Neuronal stem cell (in vitro differentiated cells): Measurements from ENCODE around the gene SGTA.
"Not testable (repeated sequence)": the region's sequence is repeated elsewhere in the genome, so short reads cannot be mapped to it uniquely, and the experiment has no call there.

ENCODE experiments used
- DNase-seq: peaks from one replicate; pipeline ENCODE4 v3.0.0-alpha.2; 2013; ENCODE audit warnings: low spot score
- H2AFZ ChIP-seq: one replicate; pipeline ENCODE4 v1.6.1; 2013; ENCODE audit warnings: mild to moderate bottlenecking, low read length, inconsistent platforms
- H2AK5ac ChIP-seq: 2 replicates; pipeline ENCODE4 v1.6.1; 2013; ENCODE audit warnings: low read depth, mild to moderate bottlenecking, inconsistent platforms, low read length, moderate library complexity, mixed read lengths
- H2BK120ac ChIP-seq: 2 replicates; pipeline ENCODE4 v1.6.1; 2013; ENCODE audit warnings: low read depth, mild to moderate bottlenecking, inconsistent platforms, low read length, moderate library complexity, mixed read lengths
- H2BK12ac ChIP-seq: one replicate; pipeline ENCODE4 v1.6.1; 2013; ENCODE audit warnings: low read length, inconsistent platforms
- H2BK15ac ChIP-seq: 2 replicates; pipeline ENCODE4 v1.6.1; 2013; ENCODE audit warnings: mild to moderate bottlenecking, low read length, inconsistent platforms, mixed read lengths
- H2BK5ac ChIP-seq: one replicate; pipeline ENCODE4 v1.6.1; 2013; ENCODE audit warnings: inconsistent platforms, mild to moderate bottlenecking, low read length, moderate library complexity
- H3K14ac ChIP-seq: one replicate; pipeline ENCODE4 v1.6.1; 2013; ENCODE audit warnings: low read length, inconsistent platforms
- H3K18ac ChIP-seq: 2 replicates; pipeline ENCODE4 v1.6.1; 2013; ENCODE audit warnings: low read length, inconsistent platforms
- H3K23ac ChIP-seq: 2 replicates; pipeline ENCODE4 v1.6.1; 2013; ENCODE audit warnings: low read depth, mild to moderate bottlenecking, mixed read lengths, low read length, inconsistent platforms; ENCODE audit not compliant: poor library complexity
- H3K27ac ChIP-seq: replicated peaks from 3 replicates; pipeline ENCODE4 v1.5.1; 2013; ENCODE audit warnings: low read length, inconsistent platforms
- H3K27me3 ChIP-seq, 3 experiments: 2 replicates each; pipeline ENCODE4 v1.6.1; 2013; ENCODE audit warnings: low read length in 3 of 3, mild to moderate bottlenecking in 2 of 3, inconsistent platforms in 1 of 3, low read depth in 1 of 3, mixed read lengths in 1 of 3, moderate library complexity in 1 of 3; ENCODE audit not compliant: control insufficient read depth in 3 of 3, insufficient read depth in 3 of 3
- H3K36me3 ChIP-seq, 2 donors: replicated peaks in 1 of 2; 2 replicates each; pipeline ENCODE4 v1.6.1; 2013; ENCODE audit warnings: low read length in 2 of 2; ENCODE audit not compliant: control insufficient read depth in 2 of 2, insufficient read depth in 2 of 2
- H3K4ac ChIP-seq: 2 replicates; pipeline ENCODE4 v1.6.1; 2013; ENCODE audit warnings: inconsistent platforms, mild to moderate bottlenecking, low read length, moderate library complexity
- H3K4me1 ChIP-seq, 2 donors: 1 replicate in 1 of 2; 2 replicates in 1 of 2; pipeline ENCODE4 v1.6.1; 2013; ENCODE audit warnings: low read length in 2 of 2, low read depth in 1 of 2; ENCODE audit not compliant: control insufficient read depth in 2 of 2, insufficient read depth in 1 of 2
- H3K4me2 ChIP-seq: one replicate; pipeline ENCODE4 v1.6.1; 2013; ENCODE audit warnings: mild to moderate bottlenecking, low read length, inconsistent platforms; ENCODE audit not compliant: insufficient read depth, poor library complexity, severe bottlenecking
- H3K4me3 ChIP-seq, 2 donors: 2 replicates each; pipeline ENCODE4 v1.5.1; 2013; ENCODE audit warnings: low read length in 2 of 2, mild to moderate bottlenecking in 2 of 2, inconsistent platforms in 1 of 2, moderate library complexity in 1 of 2
- H3K79me1 ChIP-seq: one replicate; pipeline ENCODE4 v1.6.1; 2013; ENCODE audit warnings: low read depth, mild to moderate bottlenecking, inconsistent platforms, low read length, moderate library complexity
- H3K9ac ChIP-seq: one replicate; pipeline ENCODE4 v1.6.1; 2013; ENCODE audit warnings: mild to moderate bottlenecking, low read depth, low read length, inconsistent platforms; ENCODE audit not compliant: poor library complexity
- H3K9me3 ChIP-seq, 2 donors: replicated peaks in 1 of 2; 2 replicates each; pipeline versions ENCODE3 to v1.6.1; 2013; ENCODE audit warnings: low read length in 2 of 2, mild to moderate bottlenecking in 2 of 2, inconsistent platforms in 1 of 2, low read depth in 1 of 2, mixed read lengths in 1 of 2, moderate library complexity in 1 of 2; ENCODE audit not compliant: control insufficient read depth in 2 of 2, insufficient read depth in 1 of 2
- H4K8ac ChIP-seq: one replicate; pipeline ENCODE4 v1.6.1; 2013; ENCODE audit warnings: low read depth, mild to moderate bottlenecking, inconsistent platforms, low read length, moderate library complexity
- H4K91ac ChIP-seq: one replicate; pipeline ENCODE4 v1.6.1; 2013; ENCODE audit warnings: low read length, low read depth, mild to moderate bottlenecking, inconsistent platforms; ENCODE audit not compliant: poor library complexity
- WGBS, 2 donors: extraction: QIAGEN DNeasy Blood & Tissue Kit; methylation state at CpG; one replicate each; pipeline ENCODE4 v1.1.7; 2013; ENCODE audit warnings: missing lambda C conversion rate in 2 of 2, mixed read lengths in 1 of 2; ENCODE audit not compliant: insufficient read length in 2 of 2, insufficient replicate concordance in 1 of 2; ENCODE audit errors: extremely low coverage in 2 of 2; 5-methylcytosine and 5-hydroxymethylcytosine counted together

Gene SGTA

DNA sequence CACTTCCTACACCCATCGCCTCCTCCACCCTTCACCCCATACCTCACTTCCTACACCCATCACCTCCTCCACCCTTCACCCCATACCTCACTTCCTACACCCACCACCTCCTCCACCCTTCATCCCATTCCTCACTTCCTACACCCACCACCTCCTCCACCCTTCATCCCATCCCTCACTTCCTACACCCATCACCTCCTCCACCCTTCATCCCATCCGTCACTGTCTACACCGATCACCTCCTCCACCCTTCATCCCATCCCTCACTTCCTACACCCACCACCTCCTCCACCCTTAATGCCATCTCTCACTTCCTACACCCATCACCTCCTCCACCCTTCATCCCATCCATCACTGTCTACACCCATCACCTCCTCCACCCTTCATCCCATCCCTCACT is 69.9 kb downstream of the SGTA start:
- not testable (repeated sequence) for H2BK120ac ChIP-seq, H3K4me2 ChIP-seq, H3K9ac ChIP-seq, H3K9me3 ChIP-seq, H3K27me3 ChIP-seq, H3K79me1 ChIP-seq, H3K4ac ChIP-seq, H3K14ac ChIP-seq, H2AFZ ChIP-seq, H3K4me1 ChIP-seq, H3K23ac ChIP-seq, H2BK15ac ChIP-seq, H2BK5ac ChIP-seq, H3K36me3 ChIP-seq, H4K8ac ChIP-seq, DNase-seq, H4K91ac ChIP-seq, H3K27ac ChIP-seq, H3K18ac ChIP-seq, H2BK12ac ChIP-seq, H2AK5ac ChIP-seq
- H3K4me3 ChIP-seq, result peak overlapping the region in 1 of 2 donors; percentile 12
- WGBS, 2 donors, result 100% methylated on average over 2 to 3 of the region's 3 CpGs

DNA sequence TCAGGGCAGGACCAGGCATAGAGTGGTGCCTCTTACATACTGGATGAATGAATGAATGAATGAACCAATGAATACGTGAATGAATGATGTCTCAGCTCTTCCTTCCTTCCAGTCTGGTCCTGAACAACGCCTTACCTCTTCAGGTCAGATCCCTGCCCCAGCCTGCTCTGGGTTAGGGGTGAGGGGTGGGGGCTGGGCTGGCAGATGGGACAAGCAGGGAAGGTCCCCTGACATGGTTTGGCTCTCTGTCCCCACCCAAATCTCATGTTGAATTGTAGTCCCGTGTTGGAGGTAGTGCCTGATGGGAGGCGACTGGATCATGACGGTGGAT is 71.2 kb downstream of the SGTA start:
- H3K23ac ChIP-seq, result no peak overlapping the region
- H3K18ac ChIP-seq, result no peak overlapping the region
- no peak overlapping the region for H4K8ac ChIP-seq
- H2BK5ac ChIP-seq, result no peak overlapping the region
- H3K9me3 ChIP-seq, result peaks cover 9 to 10% of the 10 kb centered on the region in 2 donors
- WGBS, 2 donors, result no CpG with 5 or more reads among the region's 5 CpGs
- no peak overlapping the region for H2BK12ac ChIP-seq
- peak overlapping the region; percentile 11 for H3K4me2 ChIP-seq
- H3K4ac ChIP-seq, result no peak overlapping the region
- peak overlapping the region; percentile 4 for H3K9ac ChIP-seq
- H2AK5ac ChIP-seq, result no peak overlapping the region
- no peak overlapping the region for H2BK120ac ChIP-seq
- no peak overlapping the region for H2AFZ ChIP-seq
- no peaks in the 10 kb centered on the region for H3K4me1 ChIP-seq
- DNase-seq, result no peak
- H3K27me3 ChIP-seq, result peaks cover 0 to 2% (median 0%) of the 10 kb centered on the region in 3 experiments
- no peak overlapping the region for H4K91ac ChIP-seq
- no peaks in the 10 kb centered on the region for H3K79me1 ChIP-seq
- no peak overlapping the region for H3K4me3 ChIP-seq
- H2BK15ac ChIP-seq, result no peak overlapping the region
- H3K27ac ChIP-seq, result no peak overlapping the region
- H3K14ac ChIP-seq, result no peak overlapping the region
- H3K36me3 ChIP-seq, result peaks cover 0 to 5% of the 10 kb centered on the region in 2 donors

DNA sequence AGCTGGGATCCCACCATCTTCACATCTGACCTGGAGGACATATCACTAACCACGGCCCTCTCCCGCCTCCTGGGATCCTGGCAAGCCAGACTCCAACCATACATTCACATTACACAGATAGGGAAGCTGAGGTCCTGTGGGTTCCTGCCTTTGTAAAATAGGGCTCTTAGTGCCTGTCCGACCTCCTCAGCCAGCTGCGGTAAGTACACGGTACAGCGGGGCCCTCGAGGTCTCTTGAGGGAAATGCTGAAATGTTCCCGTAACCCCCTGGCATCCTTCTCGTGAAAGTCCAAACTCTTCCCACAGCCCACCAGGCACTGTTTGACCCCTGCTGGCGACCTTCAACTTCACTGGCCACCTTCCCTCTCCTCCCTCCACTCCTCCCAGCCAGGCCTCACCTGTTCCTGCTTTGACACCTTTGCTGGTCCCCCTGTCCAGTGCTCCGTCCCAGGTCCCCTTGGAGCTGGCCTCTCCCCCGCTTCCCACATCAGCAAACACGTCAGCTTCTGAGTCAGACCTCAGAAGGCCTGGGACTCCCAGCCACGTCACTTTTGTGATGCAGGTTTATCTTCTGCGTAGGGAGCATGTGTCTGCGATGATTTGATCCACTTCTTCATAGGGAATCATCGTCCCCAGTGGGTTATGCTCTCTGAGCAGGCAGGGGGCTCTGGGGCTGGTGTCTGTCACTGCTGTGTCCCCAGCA is 71.8 kb downstream of the SGTA start:
- peaks cover 0 to 5% of the 10 kb centered on the region in 2 donors for H3K36me3 ChIP-seq
- no peak overlapping the region for H3K27ac ChIP-seq
- peak overlapping the region; percentile 10 for H2BK12ac ChIP-seq
- H3K4ac ChIP-seq, result no peak overlapping the region
- H3K18ac ChIP-seq, result no peak overlapping the region
- no peak overlapping the region for H2BK5ac ChIP-seq
- H2BK120ac ChIP-seq, result peak overlapping the region; percentile 61
- no peak overlapping the region for H2AK5ac ChIP-seq
- H2BK15ac ChIP-seq, result no peak overlapping the region
- H3K79me1 ChIP-seq, result no peaks in the 10 kb centered on the region
- H3K9me3 ChIP-seq, result peaks cover 9 to 10% of the 10 kb centered on the region in 2 donors
- H3K9ac ChIP-seq, result no peak overlapping the region
- no peak overlapping the region for H4K91ac ChIP-seq
- H3K27me3 ChIP-seq, result peaks cover 0 to 2% (median 0%) of the 10 kb centered on the region in 3 experiments
- no peak for DNase-seq
- no CpG with 5 or more reads among the region's 17 CpGs for WGBS, 2 donors
- H4K8ac ChIP-seq, result peak overlapping the region; percentile 65
- no peaks in the 10 kb centered on the region for H3K4me1 ChIP-seq
- H3K23ac ChIP-seq, result no peak overlapping the region
- peak overlapping the region; percentile 71 for H3K14ac ChIP-seq
- H3K4me2 ChIP-seq, result no peak overlapping the region
- H3K4me3 ChIP-seq, result no peak overlapping the region
- H2AFZ ChIP-seq, result no peak overlapping the region

DNA sequence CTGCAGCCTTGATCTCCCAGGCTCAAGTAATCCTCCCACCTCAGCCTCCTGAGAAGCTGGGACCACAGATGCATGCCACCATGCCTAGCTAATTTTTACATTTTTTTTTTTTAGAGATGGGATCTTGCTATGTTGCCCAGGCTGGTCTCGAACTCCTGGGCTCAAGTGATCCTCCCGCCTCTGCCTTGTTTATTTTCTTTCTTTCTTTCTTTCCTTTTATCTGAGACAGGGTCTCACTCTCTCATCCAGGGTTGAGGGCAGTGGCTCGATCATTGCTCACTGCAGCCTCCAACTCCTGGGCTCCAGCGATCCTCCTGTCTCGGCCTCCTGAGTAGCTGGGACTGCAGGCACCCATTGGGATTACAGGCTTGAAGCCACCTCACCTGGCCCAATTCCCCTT is 76.8 kb downstream of the SGTA start:
- DNase-seq, result no peak
- H2BK12ac ChIP-seq, result no peak overlapping the region
- no peak overlapping the region for H2BK15ac ChIP-seq
- no peak overlapping the region for H2BK5ac ChIP-seq
- no peak overlapping the region for H4K91ac ChIP-seq
- no peak overlapping the region for H4K8ac ChIP-seq
- H3K4me1 ChIP-seq, result peaks cover 4 to 8% of the 10 kb centered on the region in 2 donors
- H3K36me3 ChIP-seq, result no peaks in the 10 kb centered on the region
- no peak overlapping the region for H3K4ac ChIP-seq
- H3K27me3 ChIP-seq, result peaks cover 2 to 9% (median 8%) of the 10 kb centered on the region in 3 experiments
- no peak overlapping the region for H3K14ac ChIP-seq
- no peak overlapping the region for H2AFZ ChIP-seq
- no peaks in the 10 kb centered on the region for H3K9me3 ChIP-seq
- no peak overlapping the region for H3K4me3 ChIP-seq
- no peak overlapping the region for H3K9ac ChIP-seq
- no CpG with 5 or more reads among the region's 5 CpGs for WGBS, 2 donors
- H2BK120ac ChIP-seq, result no peak overlapping the region
- H2AK5ac ChIP-seq, result no peak overlapping the region
- H3K23ac ChIP-seq, result no peak overlapping the region
- no peaks in the 10 kb centered on the region for H3K79me1 ChIP-seq
- H3K4me2 ChIP-seq, result no peak overlapping the region
- H3K18ac ChIP-seq, result no peak overlapping the region
- no peak overlapping the region for H3K27ac ChIP-seq
